Measurements from ENCODE around the gene LEMD2.
A peak's percentile ranks its signal among the peaks of the same experiment; 100 is the strongest.

DNA sequence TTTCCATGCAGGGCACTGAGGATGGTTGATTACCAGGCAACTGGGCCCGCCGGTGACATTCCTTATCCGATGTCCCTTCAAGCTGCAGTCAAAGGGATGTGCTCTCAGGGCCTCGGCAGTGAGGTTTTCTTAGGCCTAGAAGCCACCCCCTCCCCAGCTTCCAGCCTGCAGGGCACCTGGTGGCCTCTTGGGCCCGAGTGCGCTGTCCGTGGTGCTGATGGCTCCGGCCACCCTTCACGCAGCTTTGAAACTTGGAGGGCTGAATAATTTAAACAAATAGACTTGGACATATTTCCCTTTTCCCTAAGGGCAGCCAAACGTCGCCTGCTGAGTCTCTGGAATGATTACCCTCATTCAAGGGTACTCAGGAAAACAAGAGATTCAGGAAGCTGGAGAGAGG is 23.7 kb upstream of the LEMD2 start:
- TF ChIP-seq, protein P1, sequence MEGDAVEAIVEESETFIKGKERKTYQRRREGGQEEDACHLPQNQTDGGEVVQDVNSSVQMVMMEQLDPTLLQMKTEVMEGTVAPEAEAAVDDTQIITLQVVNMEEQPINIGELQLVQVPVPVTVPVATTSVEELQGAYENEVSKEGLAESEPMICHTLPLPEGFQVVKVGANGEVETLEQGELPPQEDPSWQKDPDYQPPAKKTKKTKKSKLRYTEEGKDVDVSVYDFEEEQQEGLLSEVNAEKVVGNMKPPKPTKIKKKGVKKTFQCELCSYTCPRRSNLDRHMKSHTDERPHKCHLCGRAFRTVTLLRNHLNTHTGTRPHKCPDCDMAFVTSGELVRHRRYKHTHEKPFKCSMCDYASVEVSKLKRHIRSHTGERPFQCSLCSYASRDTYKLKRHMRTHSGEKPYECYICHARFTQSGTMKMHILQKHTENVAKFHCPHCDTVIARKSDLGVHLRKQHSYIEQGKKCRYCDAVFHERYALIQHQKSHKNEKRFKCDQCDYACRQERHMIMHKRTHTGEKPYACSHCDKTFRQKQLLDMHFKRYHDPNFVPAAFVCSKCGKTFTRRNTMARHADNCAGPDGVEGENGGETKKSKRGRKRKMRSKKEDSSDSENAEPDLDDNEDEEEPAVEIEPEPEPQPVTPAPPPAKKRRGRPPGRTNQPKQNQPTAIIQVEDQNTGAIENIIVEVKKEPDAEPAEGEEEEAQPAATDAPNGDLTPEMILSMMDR (conservative IDR thresholded peaks at IDR 0.05) = peak; percentile 36; the same call in 1 of the 2 replicates
- no peak for TF ChIP-seq EZH2 (IDR thresholded peaks at IDR 0.05; ENCODE audit: low read depth)

Data from PC-9 (cell line).